Nephron progenitor cell (in vitro differentiated cells): ENCODE results near the gene NSRP1.
"Not testable (repeated sequence)": the region's sequence is repeated elsewhere in the genome, so short reads cannot be mapped to it uniquely, and the experiment has no call there.

Experiments
- DNase-seq: peaks from one replicate; pipeline ENCODE4 v3.0.0; 2021
- H3K27ac Mint-ChIP-seq: 2 replicates; pipeline ENCODE4 v1.8.0; 2021; ENCODE audit warnings: mild to moderate bottlenecking, moderate library complexity, mixed read lengths
- H3K27me3 Mint-ChIP-seq: 2 replicates; pipeline ENCODE4 v1.8.0; 2021; ENCODE audit warnings: mild to moderate bottlenecking, low read depth, mixed read lengths; ENCODE audit not compliant: poor library complexity
- H3K36me3 Mint-ChIP-seq: 2 replicates; pipeline ENCODE4 v1.8.0; 2021; ENCODE audit warnings: low read depth, mixed read lengths
- H3K4me1 Mint-ChIP-seq: 2 replicates; pipeline ENCODE4 v1.8.0; 2021; ENCODE audit warnings: mixed read lengths
- H3K4me3 Mint-ChIP-seq: 2 replicates; pipeline ENCODE4 v1.8.0; 2021; ENCODE audit warnings: mild to moderate bottlenecking, moderate library complexity, mixed read lengths
- H3K9me3 Mint-ChIP-seq: 2 replicates; pipeline ENCODE4 v1.8.0; 2021; ENCODE audit warnings: mild to moderate bottlenecking, moderate library complexity, mixed read lengths
- TF ChIP-seq, protein P1 (sequence below): fragments of 200-600 bp; sonication (generic); IDR thresholded peaks from 2 replicates; pipeline ENCODE4 v1.5.0; 2021; ENCODE audit warnings: antibody characterized with exemption

Gene NSRP1

DNA sequence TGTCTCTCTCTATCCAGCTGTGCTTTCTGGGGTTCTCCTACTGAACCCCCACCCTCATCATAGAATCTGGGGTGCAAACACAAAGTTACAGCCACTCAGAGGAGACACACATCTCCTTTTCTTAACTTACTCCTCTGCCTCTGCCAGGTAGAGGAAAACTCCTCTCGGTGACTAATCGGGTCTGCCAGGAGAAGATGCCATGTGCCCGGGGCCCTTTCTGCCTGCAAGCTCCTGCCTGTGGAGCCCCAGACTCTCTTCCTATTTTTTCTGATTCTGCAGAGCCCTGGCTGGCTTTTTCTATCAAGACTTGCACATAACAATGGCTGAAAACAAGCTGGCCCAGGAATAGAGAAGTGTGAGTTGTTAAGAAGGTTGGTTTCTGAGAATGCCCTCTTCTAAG, 108.5 kb downstream of the NSRP1 start:
- Mint-ChIP-seq H3K27ac (no peak overlapping the region), H3K4me3 (no peak overlapping the region), H3K27me3 (peaks cover 28% of the 10 kb centered on the region), H3K9me3 (no peaks in the 10 kb centered on the region), H3K36me3 (no peaks in the 10 kb centered on the region), H3K4me1 (peaks cover 63% of the 10 kb centered on the region)
- TF ChIP-seq, protein P1, sequence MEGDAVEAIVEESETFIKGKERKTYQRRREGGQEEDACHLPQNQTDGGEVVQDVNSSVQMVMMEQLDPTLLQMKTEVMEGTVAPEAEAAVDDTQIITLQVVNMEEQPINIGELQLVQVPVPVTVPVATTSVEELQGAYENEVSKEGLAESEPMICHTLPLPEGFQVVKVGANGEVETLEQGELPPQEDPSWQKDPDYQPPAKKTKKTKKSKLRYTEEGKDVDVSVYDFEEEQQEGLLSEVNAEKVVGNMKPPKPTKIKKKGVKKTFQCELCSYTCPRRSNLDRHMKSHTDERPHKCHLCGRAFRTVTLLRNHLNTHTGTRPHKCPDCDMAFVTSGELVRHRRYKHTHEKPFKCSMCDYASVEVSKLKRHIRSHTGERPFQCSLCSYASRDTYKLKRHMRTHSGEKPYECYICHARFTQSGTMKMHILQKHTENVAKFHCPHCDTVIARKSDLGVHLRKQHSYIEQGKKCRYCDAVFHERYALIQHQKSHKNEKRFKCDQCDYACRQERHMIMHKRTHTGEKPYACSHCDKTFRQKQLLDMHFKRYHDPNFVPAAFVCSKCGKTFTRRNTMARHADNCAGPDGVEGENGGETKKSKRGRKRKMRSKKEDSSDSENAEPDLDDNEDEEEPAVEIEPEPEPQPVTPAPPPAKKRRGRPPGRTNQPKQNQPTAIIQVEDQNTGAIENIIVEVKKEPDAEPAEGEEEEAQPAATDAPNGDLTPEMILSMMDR, result no peak
- DNase-seq, result no peak

DNA sequence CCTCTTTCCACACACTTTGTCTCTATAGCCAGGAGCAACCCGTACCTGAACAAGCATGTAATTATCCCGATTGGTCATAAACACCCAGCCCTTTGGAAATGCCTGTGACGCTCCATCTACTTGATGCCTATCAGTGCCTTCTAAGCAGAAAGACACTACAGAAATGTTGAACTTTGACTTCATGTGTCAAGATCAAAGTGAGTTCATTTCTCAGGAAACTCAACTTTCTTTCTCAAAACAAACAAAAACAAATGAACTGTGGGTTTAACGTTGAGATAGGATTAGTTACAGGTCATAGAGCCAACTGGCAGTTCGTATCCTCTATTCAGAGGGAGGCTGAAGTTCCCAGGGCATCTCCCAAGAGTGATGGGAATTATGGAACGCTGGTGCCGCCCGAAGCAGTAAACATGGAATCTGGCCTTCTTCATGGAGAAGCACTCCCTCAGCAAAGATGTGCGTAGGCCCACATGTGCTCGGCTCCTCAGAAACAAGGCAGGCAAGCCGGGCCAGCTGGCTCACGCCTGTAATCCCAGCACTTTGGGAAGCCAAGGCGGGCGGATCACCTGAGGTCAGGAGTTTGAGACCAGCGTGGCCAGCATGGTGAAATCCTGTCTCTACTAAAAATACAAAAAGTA, 109.4 kb downstream of the NSRP1 start:
- TF ChIP-seq, protein P1, result no peak
- no peak overlapping the region for H3K4me3 Mint-ChIP-seq
- no peaks in the 10 kb centered on the region for H3K9me3 Mint-ChIP-seq
- H3K27ac Mint-ChIP-seq, result no peak overlapping the region
- H3K36me3 Mint-ChIP-seq, result no peaks in the 10 kb centered on the region
- peaks cover 57% of the 10 kb centered on the region for H3K4me1 Mint-ChIP-seq
- no peak for DNase-seq
- peaks cover 37% of the 10 kb centered on the region for H3K27me3 Mint-ChIP-seq

- no peaks in the 10 kb centered on the region for H3K36me3 Mint-ChIP-seq
- peaks cover 56% of the 10 kb centered on the region for H3K4me1 Mint-ChIP-seq
- no peak overlapping the region for H3K4me3 Mint-ChIP-seq
- DNase-seq, result no peak
- peaks cover 39% of the 10 kb centered on the region for H3K27me3 Mint-ChIP-seq
- H3K9me3 Mint-ChIP-seq, result no peaks in the 10 kb centered on the region
- TF ChIP-seq, protein P1, result no peak
- no peak overlapping the region for H3K27ac Mint-ChIP-seq
Measured at GRCh38 chr17:30226878-30227277, 110.3 kb downstream of the NSRP1 start.

GRCh38 chr17:30228011-30228410, 111.4 kb downstream of the NSRP1 start:
- Mint-ChIP-seq H3K27ac (no peak overlapping the region), H3K4me1 (peaks cover 58% of the 10 kb centered on the region), H3K36me3 (no peaks in the 10 kb centered on the region), H3K27me3 (peaks cover 48% of the 10 kb centered on the region), H3K4me3 (no peak overlapping the region), H3K9me3 (no peaks in the 10 kb centered on the region)
- DNase-seq, result no peak
- TF ChIP-seq, protein P1, result no peak

DNA sequence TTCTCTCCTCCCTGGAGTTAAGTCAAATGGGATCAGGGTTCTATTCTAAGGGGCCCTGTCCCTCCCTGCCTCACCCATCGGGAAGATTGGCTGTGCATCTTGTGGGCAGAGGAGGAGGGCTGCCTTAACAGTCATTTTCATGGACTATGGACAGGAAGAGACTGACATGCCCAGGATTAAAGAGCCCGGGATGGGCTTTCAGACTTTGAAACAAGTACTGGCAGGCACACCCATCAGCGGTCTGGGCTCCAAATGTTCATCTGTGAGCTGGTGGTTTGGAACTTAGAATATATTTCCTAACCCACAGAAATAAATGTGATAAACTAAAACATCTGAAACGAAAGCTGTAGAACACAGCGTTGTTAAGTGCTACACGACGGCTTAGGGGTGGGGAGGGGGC, 112.4 kb downstream of the NSRP1 start:
- DNase-seq, result no peak
- Mint-ChIP-seq H3K4me3 (no peak overlapping the region), H3K36me3 (no peaks in the 10 kb centered on the region), H3K4me1 (peaks cover 53% of the 10 kb centered on the region), H3K9me3 (no peaks in the 10 kb centered on the region), H3K27me3 (peaks cover 58% of the 10 kb centered on the region), H3K27ac (no peak overlapping the region)
- TF ChIP-seq, protein P1, result no peak

DNA sequence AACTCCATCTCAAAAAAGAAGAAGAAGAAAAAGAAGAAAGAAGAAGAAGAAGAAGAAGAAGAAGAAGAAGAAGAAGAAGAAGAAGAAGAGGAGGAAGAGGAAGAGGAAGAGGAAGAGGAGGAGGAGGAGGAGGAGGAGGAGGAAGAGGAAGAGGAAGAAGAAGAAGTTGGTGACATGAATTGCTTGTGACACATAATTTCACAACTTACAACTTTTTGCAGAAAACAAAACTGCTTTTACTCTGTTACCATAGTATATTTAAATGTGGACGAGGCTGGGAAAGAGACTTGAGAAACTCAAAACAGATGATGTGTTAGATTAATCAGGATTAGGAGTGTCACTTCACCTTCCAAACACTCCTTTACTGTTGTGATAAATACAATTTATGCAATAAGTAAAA, 113.4 kb downstream of the NSRP1 start:
- Mint-ChIP-seq H3K4me1 (peaks cover 49% of the 10 kb centered on the region), H3K27me3 (peaks cover 68% of the 10 kb centered on the region)
- H3K9me3 Mint-ChIP-seq, H3K36me3 Mint-ChIP-seq, H3K27ac Mint-ChIP-seq, H3K4me3 Mint-ChIP-seq, DNase-seq: not testable (repeated sequence)
